DND-41 (cell line): Measurements from ENCODE around the gene OR51A2.

Experiments
- ATAC-seq: fragments of 200-7000 bp; cut with Tn5 transposase; 3 replicates; pipeline ENCODE4 v1.9.1; 2021; ENCODE audit warnings: low read depth; ENCODE audit not compliant: insufficient read depth
- DNase-seq: peaks from one replicate; pipeline ENCODE4 v3.0.0-alpha.2; 2020
- H2AFZ ChIP-seq: 2 replicates; pipeline ENCODE4 v1.6.0; 2012; ENCODE audit warnings: low read depth, low read length
- H3K27ac ChIP-seq: 2 replicates; pipeline ENCODE4 v1.5.1; 2012; ENCODE audit warnings: low read length, inconsistent platforms
- H3K27me3 ChIP-seq: fragments of 200-600 bp; sonication (generic); 2 replicates; pipeline ENCODE4 v1.6.0; 2012; ENCODE audit warnings: low read length, mild to moderate bottlenecking, inconsistent platforms; ENCODE audit not compliant: insufficient read depth, poor library complexity
- H3K36me3 ChIP-seq: 2 replicates; pipeline ENCODE4 v1.5.1; 2012; ENCODE audit warnings: low read length, inconsistent platforms; ENCODE audit not compliant: insufficient read depth
- H3K4me1 ChIP-seq: 2 replicates; pipeline ENCODE4 v1.5.1; 2012; ENCODE audit warnings: mild to moderate bottlenecking, low read length; ENCODE audit not compliant: insufficient read depth
- H3K4me2 ChIP-seq: 2 replicates; pipeline ENCODE4 v1.6.0; 2012; ENCODE audit warnings: mild to moderate bottlenecking, moderate library complexity, low read length, inconsistent platforms; ENCODE audit not compliant: insufficient read depth
- H3K4me3 ChIP-seq, 2 experiments: fragments of 200-600 bp in 1 of 2; shearing (Covaris generic) in 1 of 2; 2 replicates each; pipeline ENCODE4 v1.5.1; 2012 to 2016; ENCODE audit warnings: inconsistent platforms in 2 of 2, low read length in 2 of 2, mild to moderate bottlenecking in 2 of 2, low read depth in 1 of 2, moderate library complexity in 1 of 2
- H3K79me2 ChIP-seq: 2 replicates; pipeline ENCODE4 v1.6.0; 2012; ENCODE audit warnings: low read length, inconsistent platforms; ENCODE audit not compliant: insufficient read depth
- H3K9ac ChIP-seq: 2 replicates; pipeline ENCODE4 v1.6.0; 2012; ENCODE audit warnings: low read depth, mild to moderate bottlenecking, inconsistent platforms, low read length, moderate library complexity
- H3K9me3 ChIP-seq: 2 replicates; pipeline ENCODE4 v1.5.1; 2012; ENCODE audit warnings: low read length, moderate library complexity, mild to moderate bottlenecking, inconsistent platforms; ENCODE audit not compliant: insufficient read depth, severe bottlenecking
- H4K20me1 ChIP-seq: 2 replicates; pipeline ENCODE4 v1.6.0; 2012; ENCODE audit warnings: low read length; ENCODE audit not compliant: insufficient read depth
- EZH2 ChIP-seq: IDR thresholded peaks from 3 replicates; pipeline ENCODE4 v1.6.1; 2012; ENCODE audit warnings: borderline replicate concordance, low read depth, mild to moderate bottlenecking, moderate library complexity, low read length, inconsistent platforms; ENCODE audit not compliant: severe bottlenecking
- TF ChIP-seq, protein P1 (sequence below): IDR thresholded peaks from 2 replicates; pipeline ENCODE4 v1.5.1; 2012; ENCODE audit warnings: borderline replicate concordance, low read length, moderate library complexity, mild to moderate bottlenecking; ENCODE audit not compliant: poor library complexity, severe bottlenecking; ENCODE audit errors: extremely low read depth

OR51A2 gene

DNA sequence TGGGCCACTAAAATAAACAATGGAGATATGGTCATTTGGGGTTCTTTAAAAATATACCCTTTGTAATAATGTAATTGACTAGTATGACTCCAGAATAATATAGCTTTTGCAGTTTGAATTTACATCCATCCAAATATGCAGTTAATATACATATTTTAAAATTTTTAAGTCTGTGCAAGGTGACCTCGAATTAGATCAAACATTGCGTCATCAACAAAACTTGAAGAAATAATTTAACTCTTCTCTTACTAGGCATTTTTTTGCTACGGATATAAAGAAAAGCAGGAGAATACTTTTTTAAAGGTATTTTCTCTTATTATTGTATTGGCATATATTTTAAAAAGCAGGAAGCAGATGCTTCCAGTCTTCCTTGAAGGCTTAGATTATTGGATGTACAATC lies 18.8 kb downstream of the OR51A2 start:
- Histone ChIP-seq H3K4me3 (no peak overlapping the region), H2AFZ (no peak overlapping the region), H3K36me3 (no peaks in the 10 kb centered on the region), H3K4me1 (no peaks in the 10 kb centered on the region), H3K27me3 (peaks cover 8% of the 10 kb centered on the region), H4K20me1 (no peaks in the 10 kb centered on the region), H3K27ac (no peak overlapping the region), H3K4me2 (no peak overlapping the region), H3K79me2 (no peaks in the 10 kb centered on the region), H3K9me3 (no peaks in the 10 kb centered on the region), H3K9ac (no peak overlapping the region)
- TF ChIP-seq, protein P1, sequence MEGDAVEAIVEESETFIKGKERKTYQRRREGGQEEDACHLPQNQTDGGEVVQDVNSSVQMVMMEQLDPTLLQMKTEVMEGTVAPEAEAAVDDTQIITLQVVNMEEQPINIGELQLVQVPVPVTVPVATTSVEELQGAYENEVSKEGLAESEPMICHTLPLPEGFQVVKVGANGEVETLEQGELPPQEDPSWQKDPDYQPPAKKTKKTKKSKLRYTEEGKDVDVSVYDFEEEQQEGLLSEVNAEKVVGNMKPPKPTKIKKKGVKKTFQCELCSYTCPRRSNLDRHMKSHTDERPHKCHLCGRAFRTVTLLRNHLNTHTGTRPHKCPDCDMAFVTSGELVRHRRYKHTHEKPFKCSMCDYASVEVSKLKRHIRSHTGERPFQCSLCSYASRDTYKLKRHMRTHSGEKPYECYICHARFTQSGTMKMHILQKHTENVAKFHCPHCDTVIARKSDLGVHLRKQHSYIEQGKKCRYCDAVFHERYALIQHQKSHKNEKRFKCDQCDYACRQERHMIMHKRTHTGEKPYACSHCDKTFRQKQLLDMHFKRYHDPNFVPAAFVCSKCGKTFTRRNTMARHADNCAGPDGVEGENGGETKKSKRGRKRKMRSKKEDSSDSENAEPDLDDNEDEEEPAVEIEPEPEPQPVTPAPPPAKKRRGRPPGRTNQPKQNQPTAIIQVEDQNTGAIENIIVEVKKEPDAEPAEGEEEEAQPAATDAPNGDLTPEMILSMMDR, result no peak
- TF ChIP-seq EZH2, result no peak
- DNase-seq, result no peak
- no peak for ATAC-seq

DNA sequence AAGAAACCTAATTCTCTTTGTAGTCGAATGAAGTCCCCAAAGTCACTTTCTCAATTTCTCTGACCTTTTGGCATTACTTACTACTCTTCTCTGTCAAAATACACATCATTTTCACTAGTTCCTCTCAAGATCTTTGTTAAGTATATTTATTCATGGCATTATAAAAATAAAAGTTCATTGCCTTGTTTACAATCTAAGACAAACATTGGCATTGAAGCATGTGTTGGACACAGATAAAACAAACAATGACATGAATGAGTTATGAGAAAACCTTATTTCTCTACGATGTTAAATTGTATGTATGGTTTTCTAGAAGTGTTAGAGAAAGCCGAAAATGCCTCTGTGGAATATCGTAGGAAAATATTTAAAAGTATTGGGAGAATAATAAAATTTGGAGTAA lies 22.8 kb downstream of the OR51A2 start:
- TF ChIP-seq EZH2, result no peak
- TF ChIP-seq, protein P1, result no peak
- no peak overlapping the region for H3K27ac ChIP-seq
- no peak overlapping the region for H3K4me2 ChIP-seq
- ATAC-seq, result no peak
- H3K36me3 ChIP-seq, result no peaks in the 10 kb centered on the region
- no peaks in the 10 kb centered on the region for H3K79me2 ChIP-seq
- no peak overlapping the region for H3K9ac ChIP-seq
- no peak overlapping the region for H2AFZ ChIP-seq
- no peak for DNase-seq
- H3K4me1 ChIP-seq, result no peaks in the 10 kb centered on the region
- H3K4me3 ChIP-seq, result no peak overlapping the region
- no peaks in the 10 kb centered on the region for H3K9me3 ChIP-seq
- H3K27me3 ChIP-seq, result peaks cover 8% of the 10 kb centered on the region
- H4K20me1 ChIP-seq, result no peaks in the 10 kb centered on the region

DNA sequence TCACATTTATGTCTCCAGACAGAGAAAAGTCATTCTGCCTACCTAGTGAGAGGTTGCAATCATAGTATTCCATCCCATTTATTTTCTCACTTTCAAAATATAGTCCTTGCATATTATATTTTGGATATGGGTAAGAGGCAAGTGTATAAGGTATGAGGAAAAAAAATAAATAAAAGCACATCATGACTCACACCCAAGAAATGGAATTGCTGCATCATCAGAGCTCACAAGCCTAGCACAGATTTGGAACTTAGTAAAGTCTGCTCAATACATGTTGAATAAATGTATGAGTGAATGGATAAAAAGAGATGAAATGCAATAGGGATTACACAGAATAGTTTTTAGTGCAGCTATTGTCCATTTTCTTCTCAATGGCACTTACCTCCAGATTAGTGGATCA lies 28.9 kb downstream of the OR51A2 start:
- Histone ChIP-seq H4K20me1 (no peaks in the 10 kb centered on the region), H3K4me3 (no peak overlapping the region), H3K79me2 (no peaks in the 10 kb centered on the region), H2AFZ (no peak overlapping the region), H3K9me3 (no peaks in the 10 kb centered on the region), H3K36me3 (no peaks in the 10 kb centered on the region), H3K9ac (no peak overlapping the region), H3K4me2 (no peak overlapping the region), H3K4me1 (no peaks in the 10 kb centered on the region), H3K27me3 (peaks cover 8% of the 10 kb centered on the region), H3K27ac (no peak overlapping the region)
- TF ChIP-seq, protein P1, result no peak
- TF ChIP-seq EZH2, result no peak
- DNase-seq, result no peak
- no peak for ATAC-seq

DNA sequence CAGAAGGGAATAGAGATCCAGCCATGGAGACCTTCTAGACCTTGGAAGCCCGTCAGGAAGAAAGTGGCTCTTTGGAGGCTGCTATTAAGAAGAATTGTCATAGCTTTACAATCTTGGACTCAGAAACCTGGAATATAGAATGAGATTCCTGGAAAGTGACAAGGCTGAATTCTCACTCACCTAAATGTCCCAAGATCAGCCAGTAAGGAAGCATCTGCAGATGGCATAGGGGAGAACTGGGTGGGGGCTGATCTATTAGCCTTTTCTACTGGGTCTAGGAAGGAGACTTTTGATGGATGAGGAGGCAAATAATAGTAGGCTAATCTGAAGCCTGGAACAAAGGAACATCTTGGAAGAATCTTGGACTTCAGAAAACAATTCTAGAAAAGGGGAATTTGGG lies 31.3 kb downstream of the OR51A2 start, which contains the start of gene OR51G1:
TSS of gene OR51G1 (minus strand) at position 101 of the 400 bp plus-strand sequence. CDS start at position 101, 0 bp downstream.
- Histone ChIP-seq H3K4me2 (no peak within 1 kb of the TSS), H3K27ac (no peak within 1 kb of the TSS), H3K36me3 (no peaks in the 10 kb centered on the region), H3K4me3 (no peak within 1 kb of the TSS), H3K9me3 (no peaks in the 10 kb centered on the region), H3K4me1 (no peaks in the 10 kb centered on the region), H2AFZ (no peak within 1 kb of the TSS), H4K20me1 (no peaks in the 10 kb centered on the region), H3K27me3 (peaks cover 5% of the 10 kb centered on the region), H3K9ac (no peak within 1 kb of the TSS), H3K79me2 (no peaks in the 10 kb centered on the region)
- DNase-seq (no peak), ATAC-seq (no peak)
- TF ChIP-seq EZH2, result no peak
- TF ChIP-seq, protein P1, result no peak
